HCT116 (cell line): ENCODE measurements around the gene CFAP161. TPM values are rescaled to one million over a fixed set of nuclear protein-coding genes. Genes with fewer than 3 reads are reported as not detected.

ENCODE experiments used
- ATAC-seq: fragments of 200-7000 bp; cut with Tn5 transposase; 2 replicates; pipeline ENCODE4 v1.9.1; 2020; ENCODE audit warnings: mild to moderate bottlenecking, moderate library complexity
- BruUV-seq: library from RNA; stranded (reverse); fragments of 400-500 nt; replicated peaks from 2 replicates; lab custom pipeline; 2021; lab: Mats Ljungman, UMichigan
- CTCF ChIA-PET: fragments of 300-600 bp; sonication (Branson Sonifier 250); formaldehyde crosslinking; loops from one replicate; lab custom pipeline; 2021; ENCODE audit warnings: antibody characterized with exemption; lab: Charles Lee
- POLR2A ChIA-PET: fragments of 300-600, 350-600 bp; sonication (Branson Sonifier 250); formaldehyde crosslinking; loops from one replicate; lab custom pipeline; 2021; ENCODE audit warnings: antibody characterized with exemption; lab: Charles Lee
- RAD21 ChIA-PET, 2 experiments: fragments of 300-600 bp; sonication (Branson Sonifier 250); formaldehyde crosslinking; loops; one replicate each; lab custom pipeline; 2023; ENCODE audit warnings: low total read pairs in 2 of 2; ENCODE audit not compliant: uncharacterized antibody in 2 of 2, unreplicated experiment in 2 of 2, low non-redundant PET in 1 of 2; lab: Charles Lee
- DNase-seq: peaks from one replicate; pipeline ENCODE4 v3.0.0-alpha.2; 2010; ENCODE audit warnings: low read depth, low spot score
- H2AFZ ChIP-seq: fragments of 200-600 bp; shearing (Covaris generic), sonication (generic); 2 replicates; pipeline ENCODE4 v1.6.1; 2017; ENCODE audit warnings: low read depth, mixed run types, mixed read lengths, antibody characterized with exemption, low read length; ENCODE audit not compliant: poor library complexity, severe bottlenecking
- H3K27ac ChIP-seq: 2 replicates; pipeline ENCODE4 v1.5.1; 2012; ENCODE audit warnings: low read depth, low read length
- H3K27me3 ChIP-seq: fragments of 200-600 bp; sonication (generic); 2 replicates; pipeline ENCODE4 v1.6.1; 2016; ENCODE audit warnings: mixed run types, low read length, mixed read lengths; ENCODE audit not compliant: insufficient read depth
- H3K36me3 ChIP-seq, 2 experiments: fragments of 200-500 bp in 1 of 2; fragments of 200-600 bp in 1 of 2; sonication (Bioruptor generic) in 1 of 2; sonication (generic) in 1 of 2; 2 replicates each; pipeline versions ENCODE4 v1.5.1 to v1.6.1; 2014 to 2016; ENCODE audit warnings: low read length in 2 of 2, inconsistent platforms in 1 of 2, mixed read lengths in 1 of 2, mixed run types in 1 of 2; ENCODE audit not compliant: insufficient read depth in 2 of 2, control insufficient read depth in 1 of 2
- H3K4me1 ChIP-seq, 2 experiments: fragments of 200-600 bp in 1 of 2; sonication (generic) in 1 of 2; 2 replicates each; pipeline versions ENCODE4 v1.5.1 to v1.6.1; 2012 to 2017; ENCODE audit warnings: low read length in 2 of 2, inconsistent platforms in 1 of 2, mild to moderate bottlenecking in 1 of 2, mixed read lengths in 1 of 2, mixed run types in 1 of 2, moderate library complexity in 1 of 2; ENCODE audit not compliant: insufficient read depth in 2 of 2, control insufficient read depth in 1 of 2
- H3K4me2 ChIP-seq: fragments of 200-600 bp; sonication (generic); 2 replicates; pipeline ENCODE4 v1.6.1; 2017; ENCODE audit warnings: mixed run types, low read length, mixed read lengths
- H3K4me3 ChIP-seq, 2 experiments: fragments of 200-600 bp in 1 of 2; sonication (generic) in 1 of 2; replicated peaks in 1 of 2; 2 replicates each; pipeline ENCODE4 v1.5.1; 2011 to 2016; ENCODE audit warnings: low read length in 2 of 2, control low read depth in 1 of 2, low read depth in 1 of 2, mild to moderate bottlenecking in 1 of 2, mixed read lengths in 1 of 2, mixed run types in 1 of 2
- H3K79me2 ChIP-seq: fragments of 200-600 bp; sonication (generic); 2 replicates; pipeline ENCODE4 v1.6.1; 2017; ENCODE audit warnings: mild to moderate bottlenecking, mixed run types, low read length, moderate library complexity, mixed read lengths; ENCODE audit not compliant: insufficient read depth
- H3K9ac ChIP-seq: fragments of 200-600 bp; sonication (generic); 2 replicates; pipeline ENCODE4 v1.6.1; 2016; ENCODE audit warnings: low read length, mixed read lengths
- H3K9me2 ChIP-seq: fragments of 200-600 bp; sonication (generic), shearing (Covaris generic); 2 replicates; pipeline ENCODE4 v1.6.1; 2017; ENCODE audit warnings: mixed run types, mild to moderate bottlenecking, moderate library complexity; ENCODE audit not compliant: insufficient read depth
- H3K9me3 ChIP-seq, 2 experiments: fragments of 200-500 bp in 1 of 2; fragments of 200-600 bp in 1 of 2; sonication (Bioruptor generic) in 1 of 2; sonication (generic) in 1 of 2; 2 replicates each; pipeline ENCODE4 v1.6.1; 2014 to 2017; ENCODE audit warnings: low read length in 2 of 2, mixed read lengths in 2 of 2, inconsistent platforms in 1 of 2, low read depth in 1 of 2, mild to moderate bottlenecking in 1 of 2, mixed run types in 1 of 2, moderate library complexity in 1 of 2; ENCODE audit not compliant: control insufficient read depth in 1 of 2, insufficient read depth in 1 of 2
- H4K20me1 ChIP-seq: fragments of 200-600 bp; sonication (generic), shearing (Covaris generic); 2 replicates; pipeline ENCODE4 v1.6.1; 2017; ENCODE audit warnings: mixed run types, mild to moderate bottlenecking, moderate library complexity; ENCODE audit not compliant: insufficient read depth
- ATF3 ChIP-seq: IDR thresholded peaks from 2 replicates; pipeline ENCODE4 v1.6.1; 2012
- CEBPB ChIP-seq: IDR thresholded peaks from 2 replicates; pipeline ENCODE4 v1.6.1; 2012; ENCODE audit warnings: low read depth
- CTCF ChIP-seq, 3 experiments: fragments of 200-600 bp in 1 of 3; sonication (generic) in 1 of 3; IDR thresholded peaks in 2 of 3; conservative IDR thresholded peaks in 1 of 3; 2 replicates each; pipeline ENCODE4 v1.5.1; 2012 to 2017; ENCODE audit warnings: low read depth in 2 of 3, low read length in 2 of 3, antibody characterized with exemption in 1 of 3, borderline replicate concordance in 1 of 3, control low read depth in 1 of 3, mild to moderate bottlenecking in 1 of 3, mixed read lengths in 1 of 3, mixed run types in 1 of 3, moderate library complexity in 1 of 3; ENCODE audit not compliant: insufficient read depth in 1 of 3
- EGR1 ChIP-seq: IDR thresholded peaks from 2 replicates; pipeline ENCODE4 v1.6.1; 2012; ENCODE audit warnings: low read depth
- EZH2 ChIP-seq: fragments of 200-600 bp; sonication (generic); IDR thresholded peaks from 2 replicates; pipeline ENCODE4 v1.6.1; 2017; ENCODE audit warnings: antibody characterized with exemption, mixed run types
- EZH2phosphoT487 ChIP-seq: fragments of 200-600 bp; IDR thresholded peaks from 2 replicates; pipeline ENCODE4 v1.6.1; 2018; ENCODE audit warnings: antibody characterized with exemption, borderline replicate concordance
- FOSL1 ChIP-seq: IDR thresholded peaks from 2 replicates; pipeline ENCODE4 v1.6.1; 2012; ENCODE audit warnings: low read depth
- JUND ChIP-seq: IDR thresholded peaks from 2 replicates; pipeline ENCODE4 v1.6.1; 2012
- POLR2AphosphoS5 ChIP-seq: IDR thresholded peaks from 2 replicates; pipeline ENCODE4 v1.6.1; 2011; ENCODE audit warnings: mild to moderate bottlenecking, low read depth, low read length, moderate library complexity
- RAD21 ChIP-seq: IDR thresholded peaks from 2 replicates; pipeline ENCODE4 v1.6.1; 2012; ENCODE audit warnings: low read depth, mild to moderate bottlenecking
- SP1 ChIP-seq: IDR thresholded peaks from 2 replicates; pipeline ENCODE4 v1.6.1; 2012; ENCODE audit warnings: low read depth
- SRF ChIP-seq: IDR thresholded peaks from 2 replicates; pipeline ENCODE4 v1.6.1; 2012; ENCODE audit warnings: low read depth
- TCF7L2 ChIP-seq: IDR thresholded peaks from 2 replicates; pipeline ENCODE4 v1.7.0; 2011; ENCODE audit warnings: borderline replicate concordance, inconsistent platforms; ENCODE audit not compliant: insufficient read depth, insufficient read length; ENCODE audit errors: extremely low read depth
- ZBTB33 ChIP-seq: IDR thresholded peaks from 2 replicates; pipeline ENCODE4 v1.6.1; 2011; ENCODE audit warnings: mild to moderate bottlenecking, low read length, moderate library complexity; ENCODE audit not compliant: insufficient replicate concordance; ENCODE audit errors: extremely low read depth
- ZNF274 ChIP-seq: fragments of 200-500 bp; sonication (Bioruptor generic); IDR thresholded peaks from 2 replicates; pipeline ENCODE4 v1.6.1; 2014; ENCODE audit warnings: mild to moderate bottlenecking, low read depth, low read length, inconsistent platforms
- intact Hi-C: fragments of 100-400 bp; cut with micrococcal nuclease; formaldehyde crosslinking; loops from 2 replicates; pipeline ENCODE4 v1.10.0; 2022
- total RNA-seq: library from RNA; stranded (reverse); gene quantifications from one replicate; pipeline ENCODE4 v1.2.1, GENCODE V29; 2021; ENCODE audit not compliant: unreplicated experiment

Gene CFAP161
- total RNA-seq, 1 experiment from 2014 or later = 0.15 TPM

- ChIA-PET CTCF (interaction anchor here (5.6 kb wide), 1 partner anchor 113 kb away, joined by 119 read pairs; no protein-coding TSS in a partner anchor), POLR2A (interaction anchor here (1.1 kb wide), 1 partner anchor 61 kb away, joined by 3 read pairs; no protein-coding TSS in a partner anchor)
- no peak for ATAC-seq
Observed at GRCh38 chr15:81152799-81153198, 18.7 kb downstream of the CFAP161 start.

More at GRCh38 chr15:81152799-81153198, 18.7 kb downstream of the CFAP161 start:
- RAD21 ChIA-PET = no interaction called here
- H3K4me1 ChIP-seq = no peaks in the 10 kb centered on the region
- no peak overlapping the region for H2AFZ ChIP-seq
- no peak overlapping the region for H3K27ac ChIP-seq
- intact Hi-C loops = no loop called here
- BruUV-seq = no TSS peak
- no peaks in the 10 kb centered on the region for H3K9me2 ChIP-seq
- no peaks in the 10 kb centered on the region for H4K20me1 ChIP-seq
- H3K27me3 ChIP-seq = no peaks in the 10 kb centered on the region
- no peak overlapping the region for H3K4me2 ChIP-seq
- H3K4me3 ChIP-seq = no peak overlapping the region
- TF ChIP-seq SP1 (no peak), CTCF (IDR thresholded peaks at IDR 0.05 in 2 of 3, conservative IDR thresholded peaks at IDR 0.05 in 1 of 3; ENCODE audit: borderline replicate concordance in 1 of 3, insufficient read depth in 1 of 3, low read depth in 2 of 3, low read length in 2 of 3) (no peak), CEBPB (no peak), POLR2AphosphoS5 (no peak), ZBTB33 (no peak), FOSL1 (no peak), TCF7L2 (no peak), ZNF274 (no peak), EZH2 (no peak), EZH2phosphoT487 (no peak), ATF3 (no peak), SRF (no peak), JUND (no peak), EGR1 (no peak), RAD21 (no peak)
- no peaks in the 10 kb centered on the region for H3K9me3 ChIP-seq
- no peaks in the 10 kb centered on the region for H3K79me2 ChIP-seq
- H3K9ac ChIP-seq = no peak overlapping the region
- no peak for DNase-seq
- no peaks in the 10 kb centered on the region for H3K36me3 ChIP-seq
